H1 (cell line): ENCODE results near the gene LMX1B. TPM values are rescaled to one million over a fixed set of nuclear protein-coding genes. Genes with fewer than 3 reads are reported as not detected.

ENCODE experiments used
- CTCF ChIA-PET: fragments of 300-600 bp; sonication (Branson Sonifier 250); formaldehyde crosslinking; loops from one replicate; lab custom pipeline; 2021; ENCODE audit not compliant: partially characterized antibody; lab: Charles Lee
- POLR2A ChIA-PET: fragments of 300-600 bp; sonication (Branson Sonifier 250); formaldehyde crosslinking; loops from one replicate; lab custom pipeline; 2021; ENCODE audit warnings: inconsistent platforms; ENCODE audit not compliant: partially characterized antibody; lab: Charles Lee
- DNase-seq, 2 experiments: peaks; one replicate each; pipeline versions ENCODE4 v3.0.0 to v3.0.0-alpha.2; 2010 to 2022; ENCODE audit warnings: low spot score in 2 of 2, low read depth in 1 of 2, mixed read lengths in 1 of 2
- FAIRE-seq: peaks from 2 replicates; lab custom pipeline; 2011; peaks lifted over from hg19 to GRCh38; lab: Jason Lieb, UNC
- H2AFZ ChIP-seq: 2 replicates; pipeline ENCODE4 v1.8.1; 2012; ENCODE audit warnings: low read length, inconsistent platforms
- H2AK5ac ChIP-seq: 2 replicates; pipeline ENCODE4 v1.6.1; 2013; ENCODE audit warnings: low read depth, low read length
- H2BK120ac ChIP-seq: replicated peaks from 2 replicates; pipeline ENCODE3; 2013; ENCODE audit warnings: low read depth, low read length, inconsistent platforms
- H2BK12ac ChIP-seq: 2 replicates; pipeline ENCODE4 v1.6.1; 2013; ENCODE audit warnings: low read depth, low read length
- H2BK15ac ChIP-seq: 2 replicates; pipeline ENCODE4 v1.6.1; 2013; ENCODE audit warnings: low read length
- H2BK20ac ChIP-seq: 2 replicates; pipeline ENCODE4 v1.6.1; 2013; ENCODE audit warnings: low read length
- H2BK5ac ChIP-seq: 2 replicates; pipeline ENCODE4 v1.6.1; 2013; ENCODE audit warnings: low read depth, low read length
- H3K14ac ChIP-seq: 2 replicates; pipeline ENCODE4 v1.6.1; 2013; ENCODE audit warnings: inconsistent platforms; ENCODE audit not compliant: insufficient read length
- H3K18ac ChIP-seq: 2 replicates; pipeline ENCODE4 v1.6.1; 2013; ENCODE audit warnings: low read length; ENCODE audit errors: extremely low read depth
- H3K23ac ChIP-seq: 2 replicates; pipeline ENCODE4 v1.6.1; 2013; ENCODE audit warnings: inconsistent platforms; ENCODE audit not compliant: insufficient read length
- H3K23me2 ChIP-seq: 2 replicates; pipeline ENCODE4 v1.6.1; 2013; ENCODE audit warnings: low read depth, low read length
- H3K27ac ChIP-seq: 2 replicates; pipeline ENCODE4 v1.6.1; 2011; ENCODE audit warnings: low read depth, low read length, inconsistent platforms
- H3K27me3 ChIP-seq, 4 experiments: replicated peaks in 1 of 4; 1 replicate in 1 of 4; 2 replicates in 3 of 4; pipeline versions ENCODE4 v1.6.1 to v1.8.1; 2011 to 2013; ENCODE audit warnings: low read length in 3 of 4, mild to moderate bottlenecking in 3 of 4, inconsistent platforms in 2 of 4, mixed read lengths in 2 of 4, moderate library complexity in 1 of 4; ENCODE audit not compliant: control insufficient read depth in 3 of 4, insufficient read depth in 3 of 4; ENCODE audit errors: extremely low read depth in 1 of 4
- H3K36me3 ChIP-seq, 4 experiments: 2 replicates each; pipeline versions ENCODE4 v1.6.1 to v1.8.1; 2011 to 2013; ENCODE audit warnings: mild to moderate bottlenecking in 4 of 4, low read length in 3 of 4, moderate library complexity in 2 of 4, control low read depth in 1 of 4, inconsistent platforms in 1 of 4; ENCODE audit not compliant: insufficient read depth in 4 of 4, control insufficient read depth in 2 of 4
- H3K4ac ChIP-seq: replicated peaks from 2 replicates; pipeline ENCODE3; 2013; ENCODE audit warnings: low read length, low read depth, mixed read lengths, inconsistent platforms; ENCODE audit not compliant: insufficient read length
- H3K4me1 ChIP-seq, 4 experiments: replicated peaks in 1 of 4; 1 replicate in 1 of 4; 2 replicates in 3 of 4; pipeline versions ENCODE4 v1.6.1 to v1.8.1; 2011 to 2013; ENCODE audit warnings: low read length in 3 of 4, inconsistent platforms in 2 of 4, mixed read lengths in 1 of 4; ENCODE audit not compliant: insufficient read depth in 4 of 4, control insufficient read depth in 3 of 4
- H3K4me2 ChIP-seq, 2 experiments: 2 replicates each; pipeline versions ENCODE4 v1.6.1 to v1.8.1; 2011 to 2013; ENCODE audit warnings: low read depth in 2 of 2, low read length in 2 of 2, control low read depth in 1 of 2, inconsistent platforms in 1 of 2, mild to moderate bottlenecking in 1 of 2; ENCODE audit not compliant: insufficient read depth in 1 of 2
- H3K4me3 ChIP-seq, 4 experiments: fragments of 200-600, 300-600 bp in 1 of 4; sonication (generic), shearing (Covaris generic), sonication (Bioruptor Twin) in 1 of 4; 2 replicates each; pipeline versions ENCODE4 v1.5.1 to v1.8.1; 2011 to 2016; ENCODE audit warnings: low read length in 4 of 4, low read depth in 3 of 4, control low read depth in 2 of 4, inconsistent platforms in 2 of 4, mild to moderate bottlenecking in 2 of 4, mixed read lengths in 1 of 4, moderate library complexity in 1 of 4; ENCODE audit not compliant: insufficient read depth in 2 of 4; ENCODE audit errors: extremely low read depth in 1 of 4
- H3K56ac ChIP-seq: replicated peaks from 2 replicates; pipeline ENCODE3; 2013; ENCODE audit warnings: low read depth, mild to moderate bottlenecking, mixed read lengths, low read length, inconsistent platforms; ENCODE audit not compliant: insufficient read length
- H3K79me1 ChIP-seq: 2 replicates; pipeline ENCODE4 v1.6.1; 2013; ENCODE audit warnings: low read depth, low read length, control low read depth
- H3K79me2 ChIP-seq, 2 experiments: 2 replicates each; pipeline versions ENCODE4 v1.6.1 to v1.8.1; 2012 to 2013; ENCODE audit warnings: low read length in 2 of 2, mild to moderate bottlenecking in 2 of 2, inconsistent platforms in 1 of 2; ENCODE audit not compliant: insufficient read depth in 2 of 2, control insufficient read depth in 1 of 2
- H3K9ac ChIP-seq, 4 experiments: replicated peaks in 1 of 4; 1 replicate in 1 of 4; 2 replicates in 3 of 4; pipeline versions ENCODE4 v1.6.1 to v1.8.1; 2011 to 2013; ENCODE audit warnings: low read depth in 3 of 4, low read length in 3 of 4, control low read depth in 2 of 4, mild to moderate bottlenecking in 2 of 4, moderate library complexity in 2 of 4, inconsistent platforms in 1 of 4; ENCODE audit errors: extremely low read depth in 1 of 4
- H3K9me3 ChIP-seq, 2 experiments: 2 replicates each; pipeline versions ENCODE4 v1.6.1 to v1.8.1; 2012 to 2013; ENCODE audit warnings: mild to moderate bottlenecking in 2 of 2, moderate library complexity in 2 of 2, control low read depth in 1 of 2, inconsistent platforms in 1 of 2, low read depth in 1 of 2, low read length in 1 of 2, mixed read lengths in 1 of 2; ENCODE audit not compliant: insufficient read depth in 2 of 2
- H4K20me1 ChIP-seq, 2 experiments: replicated peaks in 1 of 2; 2 replicates each; pipeline versions ENCODE3 to v1.8.1; 2011 to 2013; ENCODE audit warnings: inconsistent platforms in 2 of 2, low read length in 2 of 2, mild to moderate bottlenecking in 1 of 2; ENCODE audit not compliant: insufficient read depth in 2 of 2, control insufficient read depth in 1 of 2
- H4K5ac ChIP-seq: 2 replicates; pipeline ENCODE4 v1.6.1; 2013; ENCODE audit warnings: low read length, low read depth, mixed read lengths, inconsistent platforms; ENCODE audit not compliant: insufficient read length
- H4K8ac ChIP-seq: 2 replicates; pipeline ENCODE4 v1.8.0; 2013; ENCODE audit warnings: mild to moderate bottlenecking, moderate library complexity, low read length, inconsistent platforms; ENCODE audit not compliant: insufficient read depth; ENCODE audit errors: extremely low read depth
- H4K91ac ChIP-seq: replicated peaks from 2 replicates; pipeline ENCODE3; 2013; ENCODE audit warnings: low read length, mixed read lengths, inconsistent platforms; ENCODE audit not compliant: insufficient read length
- BCL11A ChIP-seq, 2 experiments: IDR thresholded peaks; one replicate each; pipeline ENCODE4 v1.6.1; 2011; ENCODE audit warnings: low read depth in 2 of 2, low read length in 2 of 2, mild to moderate bottlenecking in 2 of 2
- BRCA1 ChIP-seq: IDR thresholded peaks from 2 replicates; pipeline ENCODE4 v1.6.1; 2012; ENCODE audit warnings: low read depth, low read length, improper control_type of control experiment
- CEBPB ChIP-seq: IDR thresholded peaks from 2 replicates; pipeline ENCODE4 v1.6.1; 2012; ENCODE audit warnings: low read depth, low read length
- CHD2 ChIP-seq: IDR thresholded peaks from 2 replicates; pipeline ENCODE4 v1.6.1; 2012; ENCODE audit warnings: low read length, improper control_type of control experiment
- E2F6 ChIP-seq: IDR thresholded peaks from 2 replicates; pipeline ENCODE4 v1.6.1; 2012; ENCODE audit warnings: inconsistent platforms
- EGR1 ChIP-seq: IDR thresholded peaks from 2 replicates; pipeline ENCODE4 v1.6.1; 2011; ENCODE audit warnings: low read depth, low read length, borderline replicate concordance
- GABPA ChIP-seq: IDR thresholded peaks from 2 replicates; pipeline ENCODE4 v1.6.1; 2011; ENCODE audit warnings: mild to moderate bottlenecking, low read length, moderate library complexity, borderline replicate concordance; ENCODE audit not compliant: insufficient read depth
- GTF2F1 ChIP-seq: IDR thresholded peaks from 2 replicates; pipeline ENCODE4 v1.6.1; 2012; ENCODE audit warnings: low read depth, low read length, improper control_type of control experiment, borderline replicate concordance
- KDM4A ChIP-seq: IDR thresholded peaks from one replicate; pipeline ENCODE4 v1.7.1; 2012; ENCODE audit warnings: low read depth, mild to moderate bottlenecking, moderate library complexity, low read length, inconsistent platforms; ENCODE audit not compliant: severe bottlenecking
- RNF2 ChIP-seq: fragments of 200-900, 300-1000 bp; sonication (generic); IDR thresholded peaks from 2 replicates; pipeline ENCODE4 v1.7.1; 2016; ENCODE audit warnings: borderline replicate concordance, low read depth, mild to moderate bottlenecking, antibody characterized with exemption, low read length; ENCODE audit not compliant: poor library complexity, severe bottlenecking; ENCODE audit errors: missing control alignments
- SP2 ChIP-seq: IDR thresholded peaks from 2 replicates; pipeline ENCODE4 v1.6.1; 2012; ENCODE audit warnings: mild to moderate bottlenecking, low read length, inconsistent platforms
- TBP ChIP-seq: IDR thresholded peaks from 2 replicates; pipeline ENCODE4 v1.6.1; 2011; ENCODE audit warnings: low read depth, low read length, improper control_type of control experiment
- TCF12 ChIP-seq: IDR thresholded peaks from 2 replicates; pipeline ENCODE4 v1.6.1; 2011; ENCODE audit warnings: low read depth, mild to moderate bottlenecking, low read length
- WGBS, 2 experiments: shearing (Covaris generic) in 1 of 2; methylation state at CpG; one replicate each; pipeline versions ENCODE4 v1.1.6 to v1.1.7; 2013 to 2015; ENCODE audit warnings: low lambda C conversion rate in 2 of 2, mixed read lengths in 2 of 2, inconsistent platforms in 1 of 2, low coverage in 1 of 2, missing lambda C conversion rate in 1 of 2; ENCODE audit not compliant: insufficient replicate concordance in 2 of 2, insufficient coverage in 1 of 2, insufficient read length in 1 of 2; ENCODE audit errors: extremely low coverage in 1 of 2, missing lambda C conversion rate in 1 of 2; 5-methylcytosine and 5-hydroxymethylcytosine counted together
- polyA plus RNA-seq, 7 experiments: library from polyadenylated mRNA; depleted of rRNA in 3 of 7; stranded (reverse) in 5 of 7; unstranded in 2 of 7; fragments of >200 nt in 5 of 7; fragments of 200-250 nt in 2 of 7; gene quantifications; 1 replicate in 5 of 7; 2 replicates in 1 of 7; 4 replicates in 1 of 7; pipeline versions ENCODE4 v1.2.1 to v1.2.3, GENCODE V29; 2011 to 2013; ENCODE audit warnings: missing spikeins in 2 of 7, mixed read lengths in 2 of 7
- total RNA-seq: library from RNA; stranded (reverse); fragmentation: NEBNext Ultra II Directional; extraction: Animal tissue kit (Norgen Biotek cat#: 25700); gene quantifications from 2 replicates; pipeline ENCODE4 v1.2.1, GENCODE V29; 2021

The LMX1B gene
- total and polyA plus RNA-seq, 2 of the 8 experiments (the other 6 are each of a cell fraction or from before 2014, with no cell fraction given), result 0.09 to 0.37 TPM

- Histone ChIP-seq H4K5ac (no peak overlapping the region), H2AK5ac (no peak overlapping the region), H3K36me3 (no peaks in the 10 kb centered on the region; a peak in 1 of 8 replicates), H3K4me1 (peaks cover 0 to 38% (median 30%) of the 10 kb centered on the region in 4 experiments; a peak in 6 of 7 replicates), H3K27me3 (peaks cover 92 to 100% (median 100%) of the 10 kb centered on the region in 4 experiments), H3K56ac (no peak overlapping the region), H3K4ac (no peak overlapping the region), H3K9ac (no peak overlapping the region), H2AFZ (no peak overlapping the region), H2BK15ac (no peak overlapping the region), H3K79me2 (no peaks in the 10 kb centered on the region), H3K4me3 (peak overlapping the region in 1 of 4 experiments; percentile 56; a peak in 4 of 8 replicates), H4K8ac (no peak overlapping the region), H2BK5ac (no peak overlapping the region), H4K91ac (no peak overlapping the region), H3K27ac (no peak overlapping the region), H2BK20ac (no peak overlapping the region), H3K18ac (no peak overlapping the region), H3K4me2 (peak overlapping the region; percentile 80 to 81), H2BK12ac (peak overlapping the region; percentile 39; the same call in 1 of the 2 replicates), H3K14ac (no peak overlapping the region), H4K20me1 (peaks cover 0 to 26% of the 10 kb centered on the region in 2 experiments), H3K23ac (no peak overlapping the region), H3K79me1 (no peaks in the 10 kb centered on the region), H2BK120ac (no peak overlapping the region), H3K23me2 (peaks cover 6% of the 10 kb centered on the region; the same call in 1 of the 2 replicates), H3K9me3 (no peaks in the 10 kb centered on the region)
- no peak for DNase-seq
- no peak for FAIRE-seq
- ChIA-PET CTCF (interaction anchor here (0.9 to 6.1 kb wide), 6 partner anchors 9 to 82 kb away, joined by 4 to 41 read pairs (median 6); no protein-coding TSS in a partner anchor), POLR2A (interaction anchor here (0.8 to 2.9 kb wide), 5 partner anchors 9 to 66 kb away, joined by 4 to 14 read pairs (median 4); partner anchors contain the start of gene LMX1B)
- 0% methylated on average over 6 of the region's 18 CpGs; no CpG with 5 or more reads in 1 of the 2 experiments for WGBS, 2 experiments
- TF ChIP-seq E2F6, result no peak
- TF ChIP-seq TBP, result no peak
- no peak for TF ChIP-seq CEBPB
- TF ChIP-seq TCF12, result no peak
- no peak for TF ChIP-seq BCL11A (IDR thresholded peaks at IDR 0.05; ENCODE audit: low read depth in 2 of 2, low read length in 2 of 2)
- no peak for TF ChIP-seq RNF2
- TF ChIP-seq GTF2F1, result no peak
- no peak for TF ChIP-seq KDM4A
- TF ChIP-seq GABPA, result no peak
- no peak for TF ChIP-seq SP2
- no peak for TF ChIP-seq EGR1
- no peak for TF ChIP-seq CHD2
- no peak for TF ChIP-seq BRCA1
These were observed 10.7 kb downstream of the LMX1B start for GRCh38 chr9:126624479-126624826.
